Stimulated activated naive B cell treated with anti-CD40 and anti-IgM and Interleukin-4, amounts not matched to agents 10 μg/mL and 1 μg/mL and 100 μg/mL, for 72 hours (primary cell): Measurements from ENCODE around the gene APBB3.
"Not testable (repeated sequence)": the region's sequence is repeated elsewhere in the genome, so short reads cannot be mapped to it uniquely, and the experiment has no call there.

Experiments used
- ATAC-seq, 2 donors: fragments of 150-1000 bp; cut with Tn5 transposase; replicated peaks; 2 replicates each; pipeline ENCODE4 v1.10.0; 2021; ENCODE audit warnings: moderate library complexity in 1 of 2
- DNase-seq: peaks from one replicate; pipeline ENCODE4 v3.0.0; 2021
- H3K27ac Mint-ChIP-seq: one replicate; pipeline ENCODE4 v1.8.0; 2022; ENCODE audit warnings: mild to moderate bottlenecking, mixed read lengths
- H3K27me3 Mint-ChIP-seq, 2 donors: one replicate each; pipeline ENCODE4 v1.8.0; 2022; ENCODE audit warnings: mixed read lengths in 2 of 2
- H3K36me3 Mint-ChIP-seq, 2 donors: one replicate each; pipeline ENCODE4 v1.8.0; 2022; ENCODE audit warnings: mixed read lengths in 2 of 2, mild to moderate bottlenecking in 1 of 2
- H3K4me1 Mint-ChIP-seq, 2 donors: one replicate each; pipeline ENCODE4 v1.8.0; 2022; ENCODE audit warnings: mixed read lengths in 2 of 2, mild to moderate bottlenecking in 1 of 2
- H3K4me3 Mint-ChIP-seq, 2 donors: one replicate each; pipeline ENCODE4 v1.8.0; 2022; ENCODE audit warnings: mild to moderate bottlenecking in 2 of 2, mixed read lengths in 2 of 2, moderate library complexity in 1 of 2
- H3K9me3 Mint-ChIP-seq, 2 donors: one replicate each; pipeline ENCODE4 v1.8.0; 2022; ENCODE audit warnings: mixed read lengths in 2 of 2, mild to moderate bottlenecking in 1 of 2

Gene APBB3, protein sequence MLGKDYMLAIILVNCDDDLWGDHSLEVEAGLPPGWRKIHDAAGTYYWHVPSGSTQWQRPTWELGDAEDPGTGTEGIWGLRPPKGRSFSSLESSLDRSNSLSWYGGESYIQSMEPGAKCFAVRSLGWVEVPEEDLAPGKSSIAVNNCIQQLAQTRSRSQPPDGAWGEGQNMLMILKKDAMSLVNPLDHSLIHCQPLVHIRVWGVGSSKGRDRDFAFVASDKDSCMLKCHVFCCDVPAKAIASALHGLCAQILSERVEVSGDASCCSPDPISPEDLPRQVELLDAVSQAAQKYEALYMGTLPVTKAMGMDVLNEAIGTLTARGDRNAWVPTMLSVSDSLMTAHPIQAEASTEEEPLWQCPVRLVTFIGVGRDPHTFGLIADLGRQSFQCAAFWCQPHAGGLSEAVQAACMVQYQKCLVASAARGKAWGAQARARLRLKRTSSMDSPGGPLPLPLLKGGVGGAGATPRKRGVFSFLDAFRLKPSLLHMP

DNA sequence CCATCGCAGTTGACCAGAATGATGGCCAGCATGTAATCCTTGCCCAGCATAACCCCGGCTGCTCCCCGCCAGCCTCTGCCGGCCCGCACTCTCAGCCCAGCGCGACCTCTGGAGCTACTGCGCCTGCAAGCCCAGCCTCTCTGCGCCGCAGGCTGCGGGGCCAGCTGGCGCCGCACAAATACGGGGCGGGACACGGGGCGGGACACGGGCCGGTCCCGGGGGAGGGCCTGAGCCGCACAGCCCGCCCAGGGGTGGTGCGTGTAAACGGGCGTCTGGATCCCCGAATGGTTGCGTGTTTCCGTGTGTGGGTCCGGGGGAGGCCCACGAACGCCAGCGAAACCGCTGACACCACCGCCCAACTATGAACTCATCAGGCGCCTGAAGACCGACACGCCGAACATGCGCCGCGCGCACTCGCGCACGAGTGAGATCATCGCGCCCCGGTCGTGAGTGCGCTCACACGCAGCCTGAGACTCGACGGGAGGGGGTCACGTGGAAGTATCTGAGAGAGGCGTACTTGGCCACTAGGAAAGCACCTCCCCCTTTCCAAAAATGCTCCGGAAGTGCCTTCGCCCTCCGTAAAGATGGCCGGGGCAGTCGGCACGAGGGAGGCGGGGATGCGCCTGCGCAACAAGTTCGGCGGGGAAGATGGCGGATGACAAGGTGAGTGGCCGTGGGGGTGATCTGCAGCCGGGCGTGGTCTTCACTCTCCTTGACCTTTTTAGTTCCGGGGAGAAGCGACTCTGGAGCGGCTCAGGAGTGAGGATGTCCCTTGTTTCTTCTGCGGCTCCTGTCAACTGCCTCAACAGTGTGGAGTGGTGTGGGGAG, at the start of gene APBB3, which contains the start of gene SLC35A4:
TSS of gene APBB3 (minus strand) at position 403 of the 828 bp plus-strand sequence. CDS start at position 50, 353 bp downstream.
TSS of gene SLC35A4 (plus strand) at position 633 of the 828 bp plus-strand sequence. CDS start 2,342 bp downstream, outside the sequence.
- peak within 1 kb of the TSS; percentile 98 for H3K27ac Mint-ChIP-seq
- peak within 1 kb of the TSS; percentile 90 to 94 for H3K4me3 Mint-ChIP-seq
- ATAC-seq (peak; percentile 92 to 95), DNase-seq (peak; percentile 98)
- H3K9me3 Mint-ChIP-seq, result no peaks in the 10 kb centered on the region
- peaks cover 47 to 55% of the 10 kb centered on the region in 2 donors for H3K4me1 Mint-ChIP-seq
- peaks cover 38 to 60% of the 10 kb centered on the region in 2 donors for H3K36me3 Mint-ChIP-seq
- H3K27me3 Mint-ChIP-seq, result no peaks in the 10 kb centered on the region

DNA sequence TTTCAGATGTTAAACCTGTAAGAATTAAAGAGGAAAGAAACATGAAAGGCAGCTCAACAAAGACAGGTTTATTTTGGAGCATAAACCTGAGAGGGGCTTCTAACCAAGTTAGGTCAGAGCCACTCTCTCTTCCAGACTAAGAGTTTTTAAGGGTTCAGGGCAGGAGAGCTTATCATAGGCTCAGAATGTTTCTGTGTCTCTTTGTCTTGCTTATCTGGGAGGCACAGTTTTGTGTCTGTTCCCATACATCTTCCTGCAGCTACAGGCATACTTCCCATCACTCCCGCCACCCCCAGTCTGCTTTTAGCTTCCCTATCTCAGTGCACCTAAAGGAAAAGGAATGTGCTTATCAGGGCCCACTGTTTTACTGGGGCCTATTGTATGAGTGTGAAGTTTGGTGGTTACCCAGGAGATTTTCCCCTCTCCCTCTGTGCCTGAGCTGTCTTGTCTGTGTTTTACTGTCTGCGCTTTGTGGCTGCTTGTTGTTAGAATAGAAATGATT, 46.7 kb upstream of the APBB3 start:
- no peak for DNase-seq
- Mint-ChIP-seq H3K4me1 (peaks cover 14 to 19% of the 10 kb centered on the region in 2 donors), H3K36me3 (no peaks in the 10 kb centered on the region), H3K4me3 (no peak overlapping the region), H3K9me3 (no peaks in the 10 kb centered on the region), H3K27me3 (no peaks in the 10 kb centered on the region), H3K27ac (no peak overlapping the region)
- ATAC-seq, result no peak

DNA sequence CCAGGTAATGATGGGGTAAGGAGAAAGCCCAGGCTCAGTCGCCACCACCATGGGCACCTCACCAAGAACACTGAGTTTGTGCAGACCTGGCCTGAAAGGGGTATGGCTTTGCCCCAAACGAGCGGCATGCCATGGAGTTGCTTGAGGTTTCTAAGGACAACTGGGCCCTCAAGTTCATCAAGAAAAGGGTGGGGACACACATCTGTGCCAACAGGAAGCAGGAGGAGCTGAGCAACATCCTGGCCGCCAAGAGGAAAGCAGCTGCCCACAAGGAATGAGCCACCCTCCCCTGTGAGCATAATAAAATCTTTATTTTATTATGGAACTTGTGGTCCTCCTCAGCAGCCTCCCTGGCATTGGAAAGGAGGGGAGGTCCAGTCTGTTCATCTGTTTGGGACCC, 44.7 kb upstream of the APBB3 start:
- DNase-seq, result no peak
- Mint-ChIP-seq H3K36me3 (no peaks in the 10 kb centered on the region), H3K9me3 (no peaks in the 10 kb centered on the region), H3K4me3 (no peak overlapping the region), H3K27ac (no peak overlapping the region), H3K27me3 (no peaks in the 10 kb centered on the region), H3K4me1 (peaks cover 14 to 19% of the 10 kb centered on the region in 2 donors)
- no peak for ATAC-seq

DNA sequence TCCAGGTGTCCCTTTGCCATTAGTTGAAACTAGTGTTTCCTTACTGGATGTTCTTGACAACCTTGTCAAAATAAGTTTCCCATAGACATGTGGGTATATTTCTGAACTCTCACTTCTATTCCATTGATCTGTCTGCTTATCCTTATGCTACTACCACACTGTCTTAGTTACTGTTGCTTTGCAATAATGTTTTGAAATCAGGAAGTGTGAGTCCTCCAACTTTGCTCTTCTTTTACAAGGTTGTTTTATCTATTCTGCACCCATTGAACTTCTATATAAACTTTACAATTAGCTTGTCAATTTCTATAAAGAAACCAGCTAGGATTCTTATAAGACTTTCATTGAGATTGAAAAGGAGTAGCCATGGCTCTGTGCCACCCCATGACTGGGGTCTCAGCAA, 44.3 kb upstream of the APBB3 start:
- no peaks in the 10 kb centered on the region for H3K36me3 Mint-ChIP-seq
- H3K27me3 Mint-ChIP-seq, result no peaks in the 10 kb centered on the region
- H3K27ac Mint-ChIP-seq, result no peak overlapping the region
- ATAC-seq, result no peak
- H3K4me1 Mint-ChIP-seq, result peaks cover 14 to 19% of the 10 kb centered on the region in 2 donors
- no peak for DNase-seq
- H3K9me3 Mint-ChIP-seq, result no peaks in the 10 kb centered on the region
- no peak overlapping the region for H3K4me3 Mint-ChIP-seq

DNA sequence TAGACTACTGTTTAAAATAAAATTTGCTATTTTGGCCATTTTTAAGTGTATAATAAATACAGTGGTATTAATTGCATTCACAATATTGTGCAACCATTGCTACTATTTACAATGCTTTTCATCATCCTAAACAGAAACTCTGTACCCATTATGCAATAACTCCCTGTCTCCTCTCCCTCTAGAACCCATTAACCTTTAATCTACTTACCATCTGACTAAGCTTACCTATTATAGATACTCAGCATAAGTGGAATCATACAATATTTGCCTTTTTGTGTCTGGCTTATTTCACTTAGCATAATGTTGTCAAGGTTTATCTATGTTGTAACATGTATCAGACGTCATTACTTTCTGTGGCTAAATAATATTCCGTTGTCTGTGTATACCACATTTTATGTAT, 42.6 kb upstream of the APBB3 start:
- Mint-ChIP-seq H3K27ac (no peak overlapping the region), H3K9me3 (no peaks in the 10 kb centered on the region), H3K4me1 (peaks cover 7 to 10% of the 10 kb centered on the region in 2 donors), H3K27me3 (no peaks in the 10 kb centered on the region), H3K36me3 (no peaks in the 10 kb centered on the region), H3K4me3 (no peak overlapping the region)
- no peak for DNase-seq
- no peak for ATAC-seq

DNA sequence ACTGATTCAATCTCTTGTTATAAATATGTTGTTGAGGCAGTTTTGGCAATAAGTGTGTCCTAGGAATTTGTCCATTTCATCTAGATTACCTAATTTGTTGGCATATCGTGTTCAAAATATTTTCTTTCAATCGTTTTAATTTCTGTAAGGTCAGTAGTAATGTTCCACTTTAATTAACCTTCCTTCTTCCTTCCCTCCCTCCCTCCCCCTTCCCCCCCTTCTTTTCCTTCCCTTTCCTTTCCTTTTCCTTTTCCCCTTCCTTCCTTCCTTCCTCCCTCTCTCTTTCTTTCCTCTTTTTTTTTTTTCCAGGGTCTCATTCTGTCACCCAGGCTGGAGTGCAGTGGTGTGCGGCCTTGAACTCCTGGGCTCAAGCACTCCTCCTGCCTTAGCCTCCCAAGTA, 41.5 kb upstream of the APBB3 start:
- no peak for ATAC-seq
- no peak for DNase-seq
- H3K9me3 Mint-ChIP-seq, result no peaks in the 10 kb centered on the region

DNA sequence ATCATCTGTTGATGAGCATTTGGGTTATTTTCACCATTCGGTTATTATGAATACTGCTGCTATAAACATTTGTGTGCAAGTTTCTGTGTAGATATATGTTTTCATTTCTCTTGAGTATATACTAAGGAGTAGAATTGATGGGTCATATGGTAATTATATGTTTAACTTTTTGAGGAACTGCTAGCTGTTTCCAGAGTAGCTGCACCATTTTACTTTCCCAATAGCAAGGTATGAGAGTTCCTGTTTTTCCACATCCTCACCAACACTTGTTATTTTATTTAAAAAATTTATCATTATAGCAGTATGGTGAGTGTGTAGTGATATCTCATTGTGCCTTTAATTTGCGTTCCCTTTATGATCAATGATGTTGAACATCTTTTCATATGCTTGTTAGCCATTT, 39.3 kb upstream of the APBB3 start:
- no peak for ATAC-seq
- no peaks in the 10 kb centered on the region for H3K9me3 Mint-ChIP-seq

More for the DNA sequence above, 41.5 kb upstream of the APBB3 start:
- no peaks in the 10 kb centered on the region for H3K36me3 Mint-ChIP-seq
- H3K27me3 Mint-ChIP-seq, result no peaks in the 10 kb centered on the region
- no peaks in the 10 kb centered on the region for H3K4me1 Mint-ChIP-seq
- no peak overlapping the region for H3K4me3 Mint-ChIP-seq
- no peak overlapping the region for H3K27ac Mint-ChIP-seq

DNA sequence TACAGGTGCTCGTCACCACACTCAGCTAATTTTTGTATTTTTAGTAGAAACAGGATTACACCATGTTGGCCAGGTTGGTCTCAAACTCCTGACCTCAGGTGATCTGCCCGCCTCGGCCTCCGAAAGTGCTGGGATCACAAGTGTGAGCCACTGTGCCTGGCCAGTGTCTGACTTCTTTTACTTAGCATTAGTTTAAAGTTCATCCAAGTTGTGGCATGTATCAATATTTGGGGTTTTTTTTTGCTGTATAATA, 39.0 kb upstream of the APBB3 start:
- H3K27ac Mint-ChIP-seq, H3K27me3 Mint-ChIP-seq, H3K36me3 Mint-ChIP-seq, H3K4me1 Mint-ChIP-seq, H3K9me3 Mint-ChIP-seq, H3K4me3 Mint-ChIP-seq, DNase-seq, ATAC-seq: not testable (repeated sequence)

More for the DNA sequence above, 39.3 kb upstream of the APBB3 start:
- H3K4me3 Mint-ChIP-seq, result no peak overlapping the region
- no peaks in the 10 kb centered on the region for H3K4me1 Mint-ChIP-seq
- peaks cover 0 to 4% of the 10 kb centered on the region in 2 donors for H3K27me3 Mint-ChIP-seq
- no peaks in the 10 kb centered on the region for H3K36me3 Mint-ChIP-seq
- no peak for DNase-seq
- no peak overlapping the region for H3K27ac Mint-ChIP-seq

DNA sequence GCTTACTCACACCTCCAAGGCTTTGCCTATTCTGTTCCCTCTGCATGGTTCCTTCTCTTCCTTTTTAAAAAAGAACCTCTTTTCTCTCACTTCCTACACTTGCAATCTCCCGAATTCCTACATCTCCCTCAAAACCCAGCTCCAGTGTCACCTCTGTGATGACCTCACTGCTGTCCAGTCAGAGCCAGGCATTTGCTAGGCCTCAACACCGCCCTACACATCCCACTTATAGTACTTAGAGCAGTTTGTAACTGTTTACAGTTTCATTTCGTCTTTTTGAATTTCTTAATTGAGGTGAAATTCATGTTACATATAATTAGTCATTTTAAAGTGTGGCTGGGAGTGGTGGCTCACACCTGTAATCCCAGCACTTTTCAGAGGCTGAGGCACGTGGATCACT, 37.7 kb upstream of the APBB3 start:
- DNase-seq, result no peak
- no peak for ATAC-seq
- Mint-ChIP-seq H3K36me3 (no peaks in the 10 kb centered on the region), H3K9me3 (no peaks in the 10 kb centered on the region), H3K4me1 (no peaks in the 10 kb centered on the region), H3K27me3 (peaks cover 4 to 10% of the 10 kb centered on the region in 2 donors), H3K4me3 (no peak overlapping the region), H3K27ac (no peak overlapping the region)

DNA sequence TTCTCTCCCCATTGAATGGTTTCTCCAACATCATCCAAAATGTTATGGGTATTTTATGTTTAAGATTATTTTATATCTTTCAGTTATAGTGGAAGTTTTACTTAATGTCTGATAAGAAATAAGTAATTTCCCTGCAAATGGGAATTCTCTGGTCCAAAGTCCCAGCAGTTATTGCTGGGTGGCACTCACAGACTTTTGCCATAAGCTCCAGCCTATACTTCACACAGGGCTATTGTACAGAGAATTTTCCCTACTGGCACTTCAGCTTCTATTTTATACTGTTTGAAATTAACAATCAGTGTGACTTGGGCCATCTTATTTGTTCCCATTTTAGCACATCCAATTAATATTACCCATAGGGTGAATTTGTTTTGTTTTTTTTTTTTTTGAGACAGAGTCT, 35.7 kb upstream of the APBB3 start:
- Mint-ChIP-seq H3K27ac (no peak overlapping the region), H3K27me3 (peaks cover 10 to 25% of the 10 kb centered on the region in 2 donors), H3K36me3 (no peaks in the 10 kb centered on the region), H3K4me3 (no peak overlapping the region), H3K9me3 (no peaks in the 10 kb centered on the region), H3K4me1 (peaks cover 5 to 8% of the 10 kb centered on the region in 2 donors)
- no peak for DNase-seq
- ATAC-seq, result no peak

DNA sequence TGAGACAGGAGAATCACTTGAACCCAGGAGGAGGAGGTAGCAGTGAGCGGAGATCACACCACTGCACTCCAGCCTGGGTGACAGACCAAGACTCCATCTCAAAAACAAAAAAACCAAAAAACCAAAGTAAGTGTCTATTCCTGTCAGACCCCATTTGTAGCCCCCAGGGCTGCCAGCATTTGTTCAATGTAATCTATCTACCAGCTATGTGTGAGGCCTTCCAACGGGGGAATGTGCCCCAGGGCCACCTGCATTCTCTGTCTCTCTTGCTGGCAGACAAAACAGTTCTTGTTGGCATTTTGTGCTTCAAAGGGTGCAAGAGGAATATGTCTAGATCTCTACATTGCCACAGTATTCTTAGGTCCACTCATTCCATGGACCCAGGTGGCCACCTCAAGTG, 34.4 kb upstream of the APBB3 start:
- ATAC-seq, result no peak
- Mint-ChIP-seq H3K4me1 (peaks cover 5 to 9% of the 10 kb centered on the region in 2 donors), H3K4me3 (no peak overlapping the region), H3K36me3 (no peaks in the 10 kb centered on the region), H3K27ac (no peak overlapping the region), H3K9me3 (no peaks in the 10 kb centered on the region), H3K27me3 (peaks cover 16 to 31% of the 10 kb centered on the region in 2 donors)
- DNase-seq, result no peak

DNA sequence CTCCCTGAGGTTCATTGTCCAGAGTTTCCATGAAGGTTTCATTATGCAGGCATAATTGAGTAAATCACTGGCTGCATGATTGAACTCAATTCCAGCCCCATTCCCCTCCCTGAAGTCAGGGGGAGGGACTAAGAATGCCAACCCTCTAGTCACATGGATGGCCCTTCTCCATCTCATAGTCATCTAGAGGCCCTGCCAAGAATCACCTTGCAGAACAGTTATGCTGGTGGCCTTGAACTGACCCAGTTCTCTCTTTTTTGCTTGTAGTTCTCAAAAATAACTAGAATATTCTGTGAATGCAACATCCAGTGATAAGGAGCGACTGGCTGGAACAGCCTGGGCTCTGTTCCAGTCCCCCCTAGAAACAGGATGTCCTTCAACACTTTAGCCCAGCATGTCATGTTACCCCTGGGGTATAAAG, 31.9 kb upstream of the APBB3 start:
- Mint-ChIP-seq H3K27me3 (peaks cover 16 to 45% of the 10 kb centered on the region in 2 donors), H3K36me3 (no peaks in the 10 kb centered on the region), H3K27ac (no peak overlapping the region), H3K9me3 (no peaks in the 10 kb centered on the region), H3K4me1 (peaks cover 5 to 9% of the 10 kb centered on the region in 2 donors), H3K4me3 (no peak overlapping the region)
- no peak for DNase-seq
- no peak for ATAC-seq

DNA sequence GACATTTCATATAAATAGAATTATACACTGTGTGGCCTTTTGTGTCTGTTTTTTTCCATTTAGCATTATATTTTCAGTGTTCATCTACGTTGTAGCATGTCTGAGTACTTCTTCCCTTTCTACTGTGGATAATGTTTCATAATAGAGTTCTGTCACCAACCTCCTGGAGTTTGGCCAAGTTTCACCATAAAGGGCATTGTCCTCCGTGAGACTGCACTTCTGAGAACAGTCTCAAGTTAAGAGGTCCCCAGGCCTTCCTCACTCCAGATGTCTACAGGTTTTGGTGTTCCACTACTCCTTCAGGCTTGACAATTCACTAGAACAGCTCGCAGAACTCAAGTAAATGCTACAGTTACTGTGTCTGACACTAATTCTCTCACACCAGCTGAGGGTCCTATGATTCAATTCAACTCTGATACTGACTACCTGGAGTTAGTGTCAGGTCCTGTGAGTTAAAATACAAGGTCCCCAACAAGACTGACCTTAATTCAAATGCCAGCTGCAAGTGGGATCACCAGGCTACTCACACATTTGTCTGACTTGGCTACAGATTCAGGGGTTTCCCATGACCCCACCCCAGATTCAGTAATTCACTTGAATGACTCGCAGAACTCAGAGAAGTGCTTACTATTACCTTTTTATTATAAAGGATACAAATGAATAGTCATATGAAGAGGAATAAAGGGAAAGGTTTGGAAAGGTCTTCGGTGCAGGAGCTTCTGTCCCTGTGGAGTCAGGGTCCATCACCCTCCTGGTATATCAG, 31.3 kb upstream of the APBB3 start:
- no peak for DNase-seq
- Mint-ChIP-seq H3K9me3 (no peaks in the 10 kb centered on the region), H3K4me3 (no peak overlapping the region), H3K27me3 (peaks cover 16 to 48% of the 10 kb centered on the region in 2 donors), H3K27ac (no peak overlapping the region), H3K4me1 (peaks cover 5 to 9% of the 10 kb centered on the region in 2 donors), H3K36me3 (no peaks in the 10 kb centered on the region)
- peak; percentile 73 for ATAC-seq

DNA sequence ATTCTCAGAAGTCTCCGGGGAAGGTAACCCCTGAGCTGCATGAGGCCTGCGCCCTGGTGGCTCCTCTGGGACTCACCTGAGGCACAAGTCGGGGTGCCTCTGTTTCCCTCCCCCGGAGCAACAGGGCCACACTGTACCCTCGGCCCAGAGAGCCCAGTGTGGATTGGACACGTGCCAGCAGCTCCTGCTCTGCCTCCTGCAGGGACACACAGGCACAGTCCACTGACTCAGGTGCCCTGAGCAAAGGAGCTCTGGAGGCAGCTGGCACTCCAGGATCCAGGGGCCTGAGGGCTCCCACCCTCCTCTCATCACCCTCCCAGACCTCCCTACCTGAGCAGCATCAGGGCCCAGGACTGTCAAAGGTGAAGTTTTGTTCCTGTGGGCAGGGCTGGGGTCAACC, 29.8 kb upstream of the APBB3 start:
- no peak for ATAC-seq
- no peak overlapping the region for H3K27ac Mint-ChIP-seq

More for the DNA sequence above, 29.8 kb upstream of the APBB3 start:
- no peaks in the 10 kb centered on the region for H3K36me3 Mint-ChIP-seq
- no peak for DNase-seq
- H3K9me3 Mint-ChIP-seq, result no peaks in the 10 kb centered on the region
- peaks cover 5 to 9% of the 10 kb centered on the region in 2 donors for H3K4me1 Mint-ChIP-seq
- peaks cover 16 to 48% of the 10 kb centered on the region in 2 donors for H3K27me3 Mint-ChIP-seq
- no peak overlapping the region for H3K4me3 Mint-ChIP-seq
